HepG2 (cell line): Measurements from ENCODE around the gene SBK3. TPM values are rescaled to one million over a fixed set of nuclear protein-coding genes. Genes with fewer than 3 reads are reported as not detected.
"Not testable (repeated sequence)": the region's sequence is repeated elsewhere in the genome, so short reads cannot be mapped to it uniquely, and the experiment has no call there.

Experiments
- ATAC-seq: fragments of 200-7000 bp; cut with Tn5 transposase; 3 replicates; pipeline ENCODE4 v1.9.1; 2020; ENCODE audit warnings: mild to moderate bottlenecking, moderate library complexity
- BruUV-seq: library from RNA; stranded (reverse); fragments of 400-500 nt; replicated peaks from 2 replicates; lab custom pipeline; 2021; lab: Mats Ljungman, UMichigan
- CTCF ChIA-PET: fragments of 300-600 bp; formaldehyde crosslinking; extraction: SDS; loops from one replicate; lab custom pipeline; 2021; ENCODE audit warnings: low total read pairs, inconsistent platforms, low intra/inter-chr PET ratio; lab: Yijun Ruan, JAX
- POLR2A ChIA-PET: fragments of 350-600 bp; sonication (Branson Sonifier 250); formaldehyde crosslinking; loops from one replicate; lab custom pipeline; 2020; ENCODE audit warnings: antibody characterized with exemption, inconsistent platforms; lab: Yijun Ruan, JAX
- DNase-seq: peaks from one replicate; pipeline ENCODE4 v3.0.0-alpha.2; 2015; ENCODE audit warnings: low spot score
- FAIRE-seq: peaks from 3 replicates; lab custom pipeline; 2011; peaks lifted over from hg19 to GRCh38; lab: Jason Lieb, UNC
- H2AFZ ChIP-seq: one replicate; pipeline ENCODE4 v1.6.1; 2011; ENCODE audit warnings: low read length, inconsistent platforms
- H3K27ac ChIP-seq: fragments of 300-600 bp; 3 replicates; pipeline ENCODE4 v1.8.0; 2011; ENCODE audit warnings: mixed run types, mild to moderate bottlenecking, mixed read lengths, low read length, inconsistent platforms; ENCODE audit not compliant: insufficient read depth; ENCODE audit errors: extremely low read length
- H3K27me3 ChIP-seq, 2 experiments: fragments of 200-600 bp in 1 of 2; 2 replicates in 1 of 2; 3 replicates in 1 of 2; pipeline versions ENCODE4 v1.6.0 to v1.8.0; 2011; ENCODE audit warnings: low read length in 2 of 2, mild to moderate bottlenecking in 2 of 2, moderate library complexity in 2 of 2, inconsistent platforms in 1 of 2; ENCODE audit not compliant: insufficient read depth in 2 of 2, control insufficient read depth in 1 of 2
- H3K36me3 ChIP-seq, 2 experiments: fragments of 200-600 bp in 1 of 2; replicated peaks in 1 of 2; 2 replicates in 1 of 2; 3 replicates in 1 of 2; pipeline versions ENCODE4 v1.5.1 to v1.8.0; 2011; ENCODE audit warnings: low read length in 2 of 2, inconsistent platforms in 1 of 2; ENCODE audit not compliant: insufficient read depth in 2 of 2, control insufficient read depth in 1 of 2
- H3K4me1 ChIP-seq: 2 replicates; pipeline ENCODE4 v1.5.1; 2012; ENCODE audit warnings: low read length, inconsistent platforms; ENCODE audit not compliant: insufficient read depth
- H3K4me2 ChIP-seq: 2 replicates; pipeline ENCODE4 v1.6.0; 2011; ENCODE audit warnings: low read depth, low read length, inconsistent platforms
- H3K4me3 ChIP-seq, 3 experiments: fragments of 200-600 bp in 1 of 3; sonication (generic), shearing (Covaris generic) in 1 of 3; replicated peaks in 1 of 3; 2 replicates each; pipeline ENCODE4 v1.5.1; 2011 to 2016; ENCODE audit warnings: low read length in 3 of 3, inconsistent platforms in 2 of 3, low read depth in 2 of 3, mild to moderate bottlenecking in 2 of 3, control low read depth in 1 of 3, mixed read lengths in 1 of 3; ENCODE audit not compliant: insufficient read depth in 1 of 3
- H3K79me2 ChIP-seq: one replicate; pipeline ENCODE4 v1.6.1; 2011; ENCODE audit warnings: low read length, inconsistent platforms; ENCODE audit not compliant: insufficient read depth
- H3K9ac ChIP-seq: 2 replicates; pipeline ENCODE4 v1.6.0; 2011; ENCODE audit warnings: mild to moderate bottlenecking, low read depth, low read length, inconsistent platforms; ENCODE audit not compliant: insufficient read depth
- H3K9me3 ChIP-seq: 2 replicates; pipeline ENCODE4 v1.5.1; 2012; ENCODE audit warnings: mild to moderate bottlenecking, low read length
- H4K20me1 ChIP-seq: 2 replicates; pipeline ENCODE4 v1.6.0; 2011; ENCODE audit warnings: inconsistent platforms, mild to moderate bottlenecking, low read length, moderate library complexity; ENCODE audit not compliant: insufficient read depth
- ELF4 ChIP-seq: sonication (generic); formaldehyde crosslinking; IDR thresholded peaks from 2 replicates; pipeline ENCODE4 v1.5.0; 2020; ENCODE audit warnings: missing genetic modification reagents, mild to moderate bottlenecking, moderate library complexity, borderline replicate concordance
- ZBTB8A ChIP-seq: sonication (generic); formaldehyde crosslinking; IDR thresholded peaks from 2 replicates; pipeline ENCODE4 v1.4.0; 2020; ENCODE audit warnings: mild to moderate bottlenecking, low read depth, missing genetic modification reagents, borderline replicate concordance
- ZNF121 ChIP-seq: sonication (generic); formaldehyde crosslinking; IDR thresholded peaks from 2 replicates; pipeline ENCODE4 v1.5.0; 2020; ENCODE audit warnings: mild to moderate bottlenecking, missing genetic modification reagents
- ZNF770 ChIP-seq: sonication (generic); formaldehyde crosslinking; IDR thresholded peaks from 2 replicates; pipeline ENCODE4 v1.5.0; 2020; ENCODE audit warnings: mild to moderate bottlenecking, missing genetic modification reagents
- WGBS: methylation state at CpG from one replicate; pipeline ENCODE4 v1.1.6; 2017; ENCODE audit warnings: low lambda C conversion rate; 5-methylcytosine and 5-hydroxymethylcytosine counted together
- in situ Hi-C: cut with HindIII; loops from 2 replicates; pipeline ENCODE4 v1.10.0; 2017; ENCODE audit warnings: low pct_unique_long_range_greater_than_20kb; ENCODE audit not compliant: extremely low pct_ligation_motif_present
- intact Hi-C: fragments of 100-400 bp; cut with micrococcal nuclease; formaldehyde crosslinking; loops from one replicate; pipeline ENCODE4 v1.10.0; 2022; ENCODE audit not compliant: unreplicated experiment
- polyA plus RNA-seq, 8 experiments: library from polyadenylated mRNA; depleted of rRNA in 3 of 8; stranded (reverse) in 7 of 8; unstranded in 1 of 8; fragments of >200 nt; fragmentation: Illumina TruSeq in 4 of 8; extraction: Trizol in 4 of 8; gene quantifications; 2 replicates each; pipeline versions ENCODE4 v1.2.1 to v1.2.3, GENCODE V29; 2011 to 2016; ENCODE audit warnings: low read depth in 4 of 8, missing spikeins in 1 of 8, mixed read lengths in 1 of 8; ENCODE audit not compliant: insufficient read depth in 1 of 8
- total RNA-seq, 5 experiments: library from RNA; depleted of rRNA; stranded (reverse); fragments of >200 nt; fragmentation: Illumina TruSeq; extraction: Trizol; gene quantifications; 2 replicates each; pipeline ENCODE4 v1.2.3, GENCODE V29; 2016; ENCODE audit warnings: low read depth in 1 of 5

SBK3 gene
- total and polyA plus RNA-seq, 2 of the 13 experiments (the other 11 are each of a cell fraction or from before 2014, with no cell fraction given): 0.66 to 0.77 TPM

GRCh38 chr19:55576746-55577145 is 31.4 kb upstream of the SBK3 start:
- DNase-seq: no peak
- CTCF ChIA-PET: no interaction called here
- Histone ChIP-seq H3K4me1 (peaks cover 14% of the 10 kb centered on the region), H4K20me1 (no peaks in the 10 kb centered on the region), H3K9ac (no peak overlapping the region), H3K27ac (no peak overlapping the region), H3K36me3 (0 out of 5 replicates have a peak, but pooled peaks cover 0 to 8% of the 10 kb centered on the region in 2 experiments), H2AFZ (no peak overlapping the region), H3K4me2 (no peak overlapping the region), H3K27me3 (no peaks in the 10 kb centered on the region), H3K9me3 (no peaks in the 10 kb centered on the region), H3K79me2 (peaks cover 9% of the 10 kb centered on the region), H3K4me3 (no peak overlapping the region)
- FAIRE-seq: no peak
- no TSS peak for BruUV-seq
- intact Hi-C loops (no loop called here), in situ Hi-C loops (no loop called here)
- no peak for ATAC-seq
- TF ChIP-seq ZBTB8A (no peak), ELF4 (no peak), ZNF121 (CRISPR knock-in tag) (peak; percentile 66; the same call in 1 of the 2 replicates)
- 96% methylated on average over 5 of the region's 5 CpGs for WGBS
- POLR2A ChIA-PET: interaction anchor here (0.8 kb wide), 1 partner anchor 23 kb away, joined by 3 read pairs; the partner anchor contains the start of gene FIZ1

GRCh38 chr19:55573929-55574328 is 28.6 kb upstream of the SBK3 start:
- H4K20me1 ChIP-seq, in situ Hi-C loops, H3K4me2 ChIP-seq, H3K36me3 ChIP-seq, H3K27me3 ChIP-seq, ATAC-seq, H3K79me2 ChIP-seq, H3K4me1 ChIP-seq, CTCF ChIA-PET, DNase-seq, H3K9ac ChIP-seq, BruUV-seq, H3K27ac ChIP-seq, H3K4me3 ChIP-seq, FAIRE-seq, H3K9me3 ChIP-seq, H2AFZ ChIP-seq, intact Hi-C loops: not testable (repeated sequence)
- TF ChIP-seq ZNF770 (CRISPR knock-in tag): peak; percentile 49; the same call in 1 of the 2 replicates
- 66% methylated on average over 6 of the region's 6 CpGs for WGBS
- POLR2A ChIA-PET: interaction anchor here (1.4 kb wide), 1 partner anchor 24 kb away, joined by 3 read pairs; no protein-coding TSS in a partner anchor

DNA sequence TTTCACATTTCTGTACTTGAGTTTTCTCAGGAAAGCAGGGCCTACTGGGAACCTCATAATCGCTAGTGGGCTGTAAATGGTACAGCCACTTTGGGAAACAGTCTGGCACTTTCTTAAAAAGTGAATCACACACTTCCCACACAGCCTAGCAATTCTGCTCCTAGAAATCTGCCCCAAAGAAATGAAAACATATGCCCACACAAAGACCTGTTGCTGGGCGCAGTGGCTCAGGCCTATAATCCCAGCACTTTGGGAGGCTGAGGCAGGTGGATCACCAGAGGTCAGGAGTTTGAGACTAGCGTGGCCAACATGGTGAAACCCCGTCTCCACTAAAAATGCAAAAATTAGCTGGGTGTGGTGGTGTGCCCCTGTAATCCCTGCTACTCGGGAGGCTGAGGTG is 24.1 kb upstream of the SBK3 start:
- H3K4me2 ChIP-seq, H4K20me1 ChIP-seq, H3K27ac ChIP-seq, in situ Hi-C loops, H3K4me3 ChIP-seq, ATAC-seq, CTCF ChIA-PET, H3K4me1 ChIP-seq, DNase-seq, intact Hi-C loops, H2AFZ ChIP-seq, FAIRE-seq, H3K36me3 ChIP-seq, H3K9ac ChIP-seq, POLR2A ChIA-PET, BruUV-seq, H3K27me3 ChIP-seq, H3K79me2 ChIP-seq, H3K9me3 ChIP-seq: not testable (repeated sequence)
- 80% methylated on average over 4 of the region's 5 CpGs for WGBS
